Stimulated activated CD4-positive, alpha-beta T cell treated with anti-CD3 and anti-CD28 coated beads, Interleukin-15, amount 100 ng/mL, for 48 hours (primary cell): ENCODE measurements around the gene LGALS4.
"Not testable (repeated sequence)": the region's sequence is repeated elsewhere in the genome, so short reads cannot be mapped to it uniquely, and the experiment has no call there.

Experiments used
- DNase-seq, 2 donors: peaks; one replicate each; pipeline ENCODE4 v3.0.0-alpha.2; 2020; ENCODE audit warnings: low read depth in 2 of 2

Gene LGALS4

GRCh38 chr19:38821230-38821825 lies 8.6 kb upstream of the LGALS4 start:
- DNase-seq = not testable (repeated sequence)

- no peak for DNase-seq
Observed at GRCh38 chr19:38819231-38819920, 6.6 kb upstream of the LGALS4 start.

GRCh38 chr19:38817081-38817480 lies 4.3 kb upstream of the LGALS4 start:
- DNase-seq = no peak

GRCh38 chr19:38816131-38816750 lies 3.5 kb upstream of the LGALS4 start:
- DNase-seq = no peak

DNA sequence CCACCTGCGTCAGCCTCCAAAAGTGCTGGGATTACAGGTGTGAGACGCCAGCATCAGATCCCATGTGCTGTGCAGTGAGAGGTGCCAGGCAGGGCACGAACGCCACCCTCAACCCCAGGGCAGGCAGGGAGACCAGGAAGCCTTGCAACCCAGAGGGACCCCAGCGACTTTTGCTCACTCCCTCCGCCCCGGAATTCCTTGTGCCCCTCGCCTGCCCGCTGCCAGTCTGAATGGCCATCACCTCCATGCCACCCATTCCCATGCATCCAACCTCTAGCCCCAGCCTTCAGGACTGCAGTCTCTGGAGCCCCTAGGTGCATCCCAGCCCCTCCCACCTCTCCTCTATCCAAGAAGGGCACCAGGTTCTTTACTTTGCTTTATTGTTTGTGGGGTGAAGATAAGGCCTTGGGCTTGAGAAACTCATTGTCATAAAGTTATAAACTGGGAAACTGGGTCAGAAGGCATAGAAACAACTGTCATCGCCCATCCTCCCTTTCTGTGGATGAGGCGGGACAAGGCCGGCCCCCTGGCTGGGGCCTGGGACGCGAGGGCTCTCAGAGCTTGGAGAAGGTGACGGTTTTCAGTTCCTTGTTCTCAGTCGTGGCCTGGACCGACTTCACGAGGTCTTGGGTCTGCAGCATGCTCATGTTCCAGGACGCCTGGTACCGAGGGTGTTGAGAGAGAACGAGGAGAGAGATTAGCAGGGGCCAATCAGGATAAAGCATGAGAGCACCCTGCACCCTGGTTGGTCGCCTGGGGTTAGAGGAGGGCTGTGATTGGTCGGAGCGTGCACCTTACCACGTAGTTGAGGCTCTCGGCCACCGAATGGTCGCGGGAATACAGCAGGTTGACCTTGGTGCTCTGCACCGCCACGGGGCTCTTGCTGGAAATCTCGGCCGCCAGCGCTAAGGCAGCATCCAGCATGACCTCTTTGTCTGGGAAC lies 2.6 kb upstream of the LGALS4 start:
- DNase-seq = no peak

DNA sequence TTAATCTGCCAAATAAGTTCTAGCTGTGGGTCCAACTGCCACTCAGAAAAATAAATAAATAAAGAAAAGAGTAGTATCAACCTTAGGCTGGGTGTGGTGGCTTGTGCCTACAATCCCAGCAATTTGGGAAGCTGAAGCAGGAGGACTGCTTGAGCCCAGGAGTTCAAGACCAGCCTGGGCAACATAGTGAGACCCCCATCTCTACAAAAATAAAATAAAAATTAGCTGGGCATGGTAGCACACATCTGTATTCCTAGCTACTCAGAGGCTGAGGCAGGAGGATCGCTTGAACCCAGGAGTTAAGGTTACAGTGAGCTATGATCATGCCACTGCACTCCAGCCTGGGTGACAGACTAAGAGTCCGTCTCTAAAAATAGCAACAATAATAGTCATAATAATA lies 1.2 kb upstream of the LGALS4 start:
- not testable (repeated sequence) for DNase-seq

GRCh38 chr19:38813323-38813722 lies 578 bp upstream of the LGALS4 start:
- no peak for DNase-seq

DNA sequence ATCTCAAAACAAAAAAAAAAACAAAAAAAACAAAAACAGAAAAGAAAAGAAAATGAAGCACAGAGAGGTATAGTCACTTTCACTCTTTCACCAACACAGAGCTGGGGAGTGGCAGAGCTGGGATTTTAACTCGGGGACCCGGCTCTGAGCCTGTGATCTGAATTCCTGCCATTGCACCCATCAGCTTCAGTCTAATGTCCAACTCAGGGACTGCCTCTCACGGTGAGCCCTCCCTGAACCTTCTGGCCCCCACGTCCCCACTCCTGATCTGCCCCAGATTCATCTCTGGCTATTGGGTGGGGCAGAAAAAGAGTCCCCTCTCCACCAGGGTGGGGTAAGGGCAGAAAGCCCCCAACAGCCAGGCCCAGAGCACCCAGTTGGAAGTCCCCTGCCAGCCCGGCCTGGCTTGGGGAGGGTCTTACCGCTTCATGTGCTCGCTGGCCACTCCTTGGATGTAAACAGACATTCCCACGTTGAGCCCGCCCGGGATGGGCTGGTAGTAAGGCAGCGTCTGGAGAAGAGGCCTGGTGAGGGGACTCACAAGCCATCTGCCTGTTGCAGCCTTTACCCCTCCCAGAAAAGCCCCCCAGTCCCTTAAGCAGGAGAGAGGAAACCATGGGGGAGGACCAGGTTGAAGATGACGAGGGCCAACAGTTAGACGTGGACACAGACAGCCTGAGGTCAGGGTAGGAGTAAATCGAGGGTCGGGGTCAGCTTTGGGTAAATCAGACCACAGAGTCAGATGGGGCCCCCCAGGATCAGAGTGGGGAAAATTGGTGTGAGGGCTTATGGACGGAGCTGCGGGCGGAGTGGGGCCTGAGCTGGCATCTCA lies 520 bp downstream of the LGALS4 start:
- DNase-seq = no peak

DNA sequence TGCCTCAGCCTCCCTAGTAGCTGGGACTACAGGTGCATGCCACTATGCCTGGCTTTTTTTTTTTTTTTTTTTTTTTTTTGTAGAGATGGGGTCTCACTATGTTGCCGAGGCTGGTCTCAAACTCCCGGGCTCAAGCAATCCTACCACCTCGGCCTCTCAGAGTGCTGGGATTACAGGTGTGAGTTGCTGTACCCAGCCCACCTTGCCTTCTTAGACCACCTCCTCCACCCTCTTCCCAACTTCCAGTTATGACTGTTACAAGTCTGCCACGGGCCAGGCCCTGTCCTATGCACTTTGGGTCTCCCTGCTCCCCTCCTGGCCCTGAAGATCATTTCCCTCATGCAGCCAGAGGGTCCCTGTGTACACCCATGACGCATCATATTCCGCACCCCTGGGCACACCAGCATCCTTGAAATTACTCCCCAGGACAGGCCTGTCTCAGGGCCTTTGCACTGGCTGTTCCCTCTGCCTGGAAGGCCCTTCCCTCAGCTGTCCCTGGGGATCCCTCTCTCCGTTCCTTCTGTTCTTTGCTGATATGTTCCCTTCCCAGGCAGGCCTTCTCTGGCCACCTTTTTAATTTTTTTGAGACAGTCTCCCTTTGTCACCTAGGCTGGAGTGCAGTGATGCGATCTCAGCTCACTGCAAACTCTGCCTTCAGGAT lies 3.0 kb downstream of the LGALS4 start:
- no peak for DNase-seq

GRCh38 chr19:38808741-38809140 lies 4.0 kb downstream of the LGALS4 start:
- DNase-seq = no peak

- DNase-seq = not testable (repeated sequence)
Observed at GRCh38 chr19:38807374-38808098, 5.2 kb downstream of the LGALS4 start.

GRCh38 chr19:38806371-38806770 lies 6.4 kb downstream of the LGALS4 start:
- no peak for DNase-seq

DNA sequence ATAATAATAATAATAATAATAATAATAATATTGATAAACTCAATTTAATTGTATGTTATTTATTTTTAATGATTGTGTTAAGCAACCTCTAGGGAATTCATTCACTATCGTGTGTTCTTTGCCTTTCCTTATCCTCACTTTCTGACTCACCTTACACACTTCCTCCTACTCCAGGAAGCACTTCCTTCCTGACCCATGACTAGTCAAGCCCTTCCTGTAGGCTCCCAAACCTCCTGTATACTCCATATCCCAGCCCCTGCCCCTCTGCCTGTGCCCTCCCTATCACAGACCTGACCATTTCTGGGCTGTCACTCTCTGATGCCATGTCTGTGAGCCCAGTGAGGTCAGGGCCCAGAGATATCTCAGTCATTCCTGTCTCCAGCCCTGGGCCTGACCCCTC lies 7.6 kb downstream of the LGALS4 start:
- no peak for DNase-seq

- DNase-seq = no peak
Observed at GRCh38 chr19:38803543-38803942, 9.2 kb downstream of the LGALS4 start.

- DNase-seq = no peak
Observed at GRCh38 chr19:38801359-38802095, 11.2 kb downstream of the LGALS4 start.

- no peak for DNase-seq
Observed at GRCh38 chr19:38800577-38801347, 12.0 kb downstream of the LGALS4 start.

DNA sequence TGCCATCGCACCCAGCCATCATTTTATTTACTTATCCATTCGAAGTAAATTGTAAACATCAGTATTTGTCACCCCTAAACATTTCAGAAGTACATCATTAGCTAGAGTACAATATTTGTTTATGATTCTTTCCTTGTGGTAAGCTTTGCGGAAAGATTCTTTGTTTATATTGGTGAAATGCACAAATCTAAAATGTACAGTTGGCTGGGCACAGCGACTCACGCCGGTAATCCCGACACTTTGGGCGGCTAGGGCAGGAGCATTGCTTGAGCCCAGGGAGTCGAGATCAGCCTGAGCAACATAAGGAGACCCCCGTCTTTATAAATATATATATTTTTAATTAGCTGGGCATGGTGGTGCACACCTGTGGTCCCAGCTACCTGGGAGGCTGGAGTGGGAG lies 13.6 kb downstream of the LGALS4 start:
- no peak for DNase-seq

- not testable (repeated sequence) for DNase-seq
Observed at GRCh38 chr19:38797781-38798180, 15.0 kb downstream of the LGALS4 start.

DNA sequence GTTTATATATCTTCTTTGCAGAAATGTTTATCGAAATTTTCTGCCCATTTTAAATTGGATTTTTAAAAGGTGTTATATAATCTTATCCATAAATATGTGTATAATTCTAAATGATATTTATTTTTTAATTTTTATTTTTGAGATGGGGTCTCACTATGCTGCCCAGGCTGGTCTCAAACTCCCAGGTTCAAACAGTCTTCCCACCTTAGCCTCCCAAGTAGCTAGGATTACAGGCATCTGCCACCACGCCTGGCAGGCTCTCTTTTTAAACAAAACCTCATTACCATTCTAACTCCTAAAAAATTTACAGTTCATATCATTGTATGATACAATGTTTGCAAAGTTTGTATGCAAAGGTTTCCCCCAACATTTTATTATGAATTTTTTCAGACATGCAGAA lies 16.6 kb downstream of the LGALS4 start:
- DNase-seq = no peak
